Skin epidermis (tissue), 12 donors: Measurements from ENCODE around the gene ZSWIM8.
A peak's percentile ranks its signal among the peaks of the same experiment; 100 is the strongest.
"Not testable (repeated sequence)": the region's sequence is repeated elsewhere in the genome, so short reads cannot be mapped to it uniquely, and the experiment has no call there.

ENCODE experiments used
- H3K27ac ChIP-seq, 21 experiments: fragments of 200-600 bp; sonication (generic) in 11 of 21; one replicate each; pipeline ENCODE4 v1.5.0; 2020; ENCODE audit warnings: mild to moderate bottlenecking in 3 of 21, inconsistent platforms in 2 of 21, moderate library complexity in 2 of 21
- H3K4me3 ChIP-seq, 7 experiments: fragments of 200-600 bp; sonication (generic) in 2 of 7; one replicate each; pipeline ENCODE4 v1.5.0; 2020; ENCODE audit warnings: inconsistent platforms in 2 of 7, mild to moderate bottlenecking in 2 of 7, moderate library complexity in 1 of 7

The ZSWIM8 gene

GRCh38 chr10:73785211-73785720 lies at the start of gene ZSWIM8:
Gene ZSWIM8, plus strand, starts transcription at chr10:73785606. Its CDS starts 273 bp downstream, at chr10:73785879.
- H3K27ac ChIP-seq: peak within 1 kb of the TSS; percentile 86 to 98 (median 92)
- peak within 1 kb of the TSS; percentile 70 to 99 (median 89) for H3K4me3 ChIP-seq

GRCh38 chr10:73740501-73741254 lies 44.7 kb upstream of the ZSWIM8 start:
- not testable (repeated sequence) for H3K27ac ChIP-seq, H3K4me3 ChIP-seq

- Histone ChIP-seq H3K27ac (no peak overlapping the region), H3K4me3 (no peak overlapping the region)
Observed at GRCh38 chr10:73742454-73742734, 43.0 kb upstream of the ZSWIM8 start.

GRCh38 chr10:73743327-73743904 lies 42.0 kb upstream of the ZSWIM8 start:
- Histone ChIP-seq H3K4me3 (peak overlapping the region; percentile 68 to 98 (median 86)), H3K27ac (peak overlapping the region; percentile 58 to 96 (median 90))

- peak within 1 kb of the TSS; percentile 68 to 98 (median 86) for H3K4me3 ChIP-seq
- H3K27ac ChIP-seq: peak within 1 kb of the TSS; percentile 58 to 96 (median 90)
Observed at GRCh38 chr10:73743905-73744663, 41.3 kb upstream of the ZSWIM8 start, which contains the start of gene SEC24C. Gene SEC24C, plus strand, starts transcription at chr10:73744372. Its CDS starts 2,461 bp downstream, at chr10:73746833.

GRCh38 chr10:73744664-73744975 lies 40.8 kb upstream of the ZSWIM8 start:
- H3K27ac ChIP-seq: peak overlapping the region; percentile 58 to 96 (median 90)
- peak overlapping the region; percentile 68 to 98 (median 86) for H3K4me3 ChIP-seq

GRCh38 chr10:73746721-73747120 lies 38.7 kb upstream of the ZSWIM8 start:
- no peak overlapping the region for H3K27ac ChIP-seq
- no peak overlapping the region for H3K4me3 ChIP-seq

GRCh38 chr10:73750819-73751218 lies 34.6 kb upstream of the ZSWIM8 start:
- H3K4me3 ChIP-seq: no peak overlapping the region
- H3K27ac ChIP-seq: no peak overlapping the region

GRCh38 chr10:73756183-73756582 lies 29.2 kb upstream of the ZSWIM8 start:
- Histone ChIP-seq H3K4me3 (no peak overlapping the region), H3K27ac (no peak overlapping the region)

GRCh38 chr10:73758704-73759511 lies 26.5 kb upstream of the ZSWIM8 start:
- H3K27ac ChIP-seq: peak overlapping the region in 5 of 21 experiments; percentile 4 to 76 (median 43)
- H3K4me3 ChIP-seq: no peak overlapping the region

GRCh38 chr10:73759512-73760115 lies 25.8 kb upstream of the ZSWIM8 start:
- no peak overlapping the region for H3K4me3 ChIP-seq

GRCh38 chr10:73761781-73762180 lies 23.6 kb upstream of the ZSWIM8 start:
- Histone ChIP-seq H3K27ac (peak overlapping the region in 1 of 21 experiments; percentile 76), H3K4me3 (no peak overlapping the region)

More at GRCh38 chr10:73759512-73760115, 25.8 kb upstream of the ZSWIM8 start:
- H3K27ac ChIP-seq: peak overlapping the region in 6 of 21 experiments; percentile 4 to 76 (median 46)

GRCh38 chr10:73762915-73763314 lies 22.5 kb upstream of the ZSWIM8 start:
- Histone ChIP-seq H3K4me3 (no peak overlapping the region), H3K27ac (no peak overlapping the region)

GRCh38 chr10:73763343-73763742 lies 22.1 kb upstream of the ZSWIM8 start:
- Histone ChIP-seq H3K27ac (no peak overlapping the region), H3K4me3 (no peak overlapping the region)

- H3K27ac ChIP-seq: no peak overlapping the region
- H3K4me3 ChIP-seq: no peak overlapping the region
Observed at GRCh38 chr10:73765066-73765465, 20.3 kb upstream of the ZSWIM8 start.

- H3K4me3 ChIP-seq: no peak overlapping the region
- no peak overlapping the region for H3K27ac ChIP-seq
Observed at GRCh38 chr10:73768881-73769280, 16.5 kb upstream of the ZSWIM8 start.

GRCh38 chr10:73769396-73769795 lies 16.0 kb upstream of the ZSWIM8 start:
- no peak overlapping the region for H3K4me3 ChIP-seq
- no peak overlapping the region for H3K27ac ChIP-seq

GRCh38 chr10:73771722-73772280 lies 13.6 kb upstream of the ZSWIM8 start:
- Histone ChIP-seq H3K4me3 (peak overlapping the region; percentile 63 to 93 (median 77)), H3K27ac (peak overlapping the region; percentile 83 to 100 (median 96))
